Measurements from ENCODE around the gene FBXO11.

DNA sequence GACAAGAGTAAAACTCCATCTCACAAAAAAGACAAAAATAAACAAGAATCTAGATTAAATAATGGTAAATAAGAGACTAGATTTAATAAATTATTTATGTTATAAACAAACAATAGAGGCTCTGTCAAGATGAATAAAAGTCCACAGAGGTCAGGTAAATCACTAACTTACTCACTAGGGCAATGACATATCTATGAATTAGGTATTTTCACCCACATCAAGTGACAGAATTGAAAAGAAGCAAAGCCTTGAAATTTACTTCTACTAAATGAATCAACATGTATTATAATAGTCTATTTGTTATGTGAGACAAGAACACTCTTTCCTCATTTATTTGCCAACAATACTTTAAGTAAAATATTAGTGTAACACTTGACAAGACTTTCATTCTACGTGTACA, 41.7 kb downstream of the FBXO11 start:
- TF ChIP-seq CTCF (IDR thresholded peaks at IDR 0.05) (no peak), POLR2A (IDR thresholded peaks at IDR 0.05; ENCODE audit: low read depth) (no peak), POLR2AphosphoS5 (IDR thresholded peaks at IDR 0.05) (no peak)
